A549 treated with AZD9567 at 1 μM for 4 hours (cell line): ENCODE results near the gene ARPIN. TPM values are rescaled to one million over a fixed set of nuclear protein-coding genes. Genes with fewer than 3 reads are reported as not detected.

Experiments
- total RNA-seq: library from RNA; stranded (reverse); fragments of 200-300 nt; extraction: Qiagen RNA extraction; gene quantifications from 5 replicates; pipeline ENCODE4 v1.2.3, GENCODE V29; 2022; ENCODE audit not compliant: insufficient read depth

ARPIN gene
- total RNA-seq: 10.1 to 15.8 TPM (median 12.0 TPM) in 5 replicates

GRCh38 chr15:89912674-89913396 is at the start of gene ARPIN:
Gene ARPIN, minus strand, starts transcription at chr15:89912952. Its CDS starts 117 bp downstream, at chr15:89912835.

GRCh38 chr15:89893696-89894447 is 18.9 kb downstream of the ARPIN start, which contains the start of gene AP3S2:
Gene AP3S2, minus strand, starts transcription at chr15:89893994. Its CDS starts 45 bp downstream, at chr15:89893949.

Other genes with a start within 250 kb of the ARPIN start
- gene PLIN1, start 233.6 kb downstream of the ARPIN start, total RNA-seq: 0.08 to 0.20 TPM (median 0.10 TPM) in 4 of 5 replicates, not detected in the other
- gene PEX11A, start 222.2 kb downstream of the ARPIN start, total RNA-seq: 5.0 to 7.9 TPM (median 6.7 TPM) in 5 replicates
- 0.09 to 0.22 TPM (median 0.13 TPM) in 4 of 5 replicates, not detected in the other for gene WDR93, start 222.1 kb downstream of the ARPIN start, total RNA-seq
- 4.7 to 6.2 TPM (median 5.5 TPM) in 4 of 5 replicates, not detected in the other for gene MESP1, start 161.7 kb downstream of the ARPIN start, total RNA-seq
- gene MESP2, start 136.6 kb downstream of the ARPIN start, total RNA-seq: 0.28 to 0.50 TPM (median 0.38 TPM) in 4 of 5 replicates, not detected in the other
- gene ANPEP, start 98.1 kb downstream of the ARPIN start, total RNA-seq: 46.9 to 63.8 TPM (median 50.8 TPM) in 5 replicates
- gene AP3S2, start 19.0 kb downstream of the ARPIN start, total RNA-seq: 35.1 to 59.3 TPM (median 40.9 TPM) in 5 replicates
- 12.2 to 14.4 TPM (median 13.4 TPM) in 5 replicates for gene ZNF710, start 88.4 kb upstream of the ARPIN start, total RNA-seq
- gene IDH2, start 189.5 kb upstream of the ARPIN start, total RNA-seq: 41.0 to 48.4 TPM (median 47.3 TPM) in 5 replicates